Transverse colon (tissue), 4 donors: ENCODE results near the gene NUP93.

Source experiments
- CTCF ChIP-seq, 5 experiments: fragments of 200-600 bp in 3 of 5; fragments of 450-650 bp in 2 of 5; sonication (generic) in 3 of 5; IDR thresholded peaks; 1 replicate in 2 of 5; 2 replicates in 3 of 5; pipeline ENCODE4 v1.5.1; 2016 to 2017; ENCODE audit warnings: antibody characterized with exemption in 5 of 5, inconsistent platforms in 3 of 5, mild to moderate bottlenecking in 2 of 5, moderate library complexity in 1 of 5
- EP300 ChIP-seq: sonication (generic); formaldehyde crosslinking; IDR thresholded peaks from one replicate; pipeline ENCODE4 v1.6.1; 2017; ENCODE audit warnings: antibody characterized with exemption, low read depth
- POLR2A ChIP-seq: fragments of 450-650 bp; IDR thresholded peaks from one replicate; pipeline ENCODE4 v1.6.1; 2016; ENCODE audit warnings: antibody characterized with exemption, mild to moderate bottlenecking, moderate library complexity
- POLR2AphosphoS5 ChIP-seq, 3 donors: sonication (generic); formaldehyde crosslinking; IDR thresholded peaks; one replicate each; pipeline ENCODE4 v1.6.1; 2016; ENCODE audit warnings: antibody characterized with exemption in 3 of 3

- no peak for TF ChIP-seq CTCF (IDR thresholded peaks at IDR 0.05)
- no peak for TF ChIP-seq POLR2A
- no peak for TF ChIP-seq POLR2AphosphoS5 (IDR thresholded peaks at IDR 0.05)
- no peak for TF ChIP-seq EP300
These were observed 84.9 kb downstream of the NUP93 start for GRCh38 chr16:56814537-56815432.
